Type B pancreatic cell (in vitro differentiated cells): ENCODE results near the gene ERC1. TPM values are rescaled to one million over a fixed set of nuclear protein-coding genes. Genes with fewer than 3 reads are reported as not detected.
A peak's percentile ranks its signal among the peaks of the same experiment; 100 is the strongest.

ENCODE experiments used
- DNase-seq: peaks from one replicate; pipeline ENCODE4 v3.0.0; 2021; ENCODE audit warnings: mixed read lengths; ENCODE audit not compliant: unreplicated experiment; ENCODE audit errors: extremely low spot score
- H3K27ac Mint-ChIP-seq: 2 replicates; pipeline ENCODE4 v1.8.0; 2021; ENCODE audit warnings: mild to moderate bottlenecking, mixed read lengths
- H3K27me3 Mint-ChIP-seq: 2 replicates; pipeline ENCODE4 v1.8.0; 2021; ENCODE audit warnings: mixed read lengths
- H3K36me3 Mint-ChIP-seq: 2 replicates; pipeline ENCODE4 v1.8.0; 2021; ENCODE audit warnings: mixed read lengths
- H3K4me1 Mint-ChIP-seq: one replicate; pipeline ENCODE4 v1.8.0; 2021; ENCODE audit warnings: mixed read lengths; ENCODE audit not compliant: unreplicated experiment
- H3K4me3 Mint-ChIP-seq: 2 replicates; pipeline ENCODE4 v1.8.0; 2021; ENCODE audit warnings: mild to moderate bottlenecking, mixed read lengths
- H3K9me3 Mint-ChIP-seq: 2 replicates; pipeline ENCODE4 v1.8.0; 2021; ENCODE audit warnings: mixed read lengths
- CTCF ChIP-seq: fragments of 200-600 bp; sonication (generic); conservative IDR thresholded peaks from 2 replicates; pipeline ENCODE4 v1.5.0; 2021; ENCODE audit warnings: antibody characterized with exemption, mild to moderate bottlenecking
- total RNA-seq: library from RNA; stranded (reverse); gene quantifications from 2 replicates; pipeline ENCODE4 v1.2.1, GENCODE V29; 2021; ENCODE audit warnings: low replicate concordance

Gene ERC1
- total RNA-seq, 1 donor from 2014 or later: 62.8 TPM

- H3K27me3 Mint-ChIP-seq: no peaks in the 10 kb centered on the region
- H3K4me3 Mint-ChIP-seq: no peak overlapping the region
- no peak for TF ChIP-seq CTCF
- no peak for DNase-seq
- H3K27ac Mint-ChIP-seq: no peak overlapping the region
- no peaks in the 10 kb centered on the region for H3K4me1 Mint-ChIP-seq
- no peaks in the 10 kb centered on the region for H3K9me3 Mint-ChIP-seq
- peaks cover 27% of the 10 kb centered on the region for H3K36me3 Mint-ChIP-seq
Measured at GRCh38 chr12:1436981-1437380, 446.0 kb downstream of the ERC1 start.

- DNase-seq: no peak
- no peaks in the 10 kb centered on the region for H3K27me3 Mint-ChIP-seq
- H3K4me3 Mint-ChIP-seq: no peak overlapping the region
- H3K4me1 Mint-ChIP-seq: peaks cover 9% of the 10 kb centered on the region
- H3K9me3 Mint-ChIP-seq: no peaks in the 10 kb centered on the region
- peaks cover 31% of the 10 kb centered on the region for H3K36me3 Mint-ChIP-seq
- TF ChIP-seq CTCF: no peak
- H3K27ac Mint-ChIP-seq: no peak overlapping the region
Measured at GRCh38 chr12:1439201-1439600, 448.2 kb downstream of the ERC1 start.

- no peak for TF ChIP-seq CTCF
- peaks cover 28% of the 10 kb centered on the region for H3K36me3 Mint-ChIP-seq
- H3K4me1 Mint-ChIP-seq: peaks cover 10% of the 10 kb centered on the region
- no peak overlapping the region for H3K27ac Mint-ChIP-seq
- H3K27me3 Mint-ChIP-seq: no peaks in the 10 kb centered on the region
- no peak for DNase-seq
- no peak overlapping the region for H3K4me3 Mint-ChIP-seq
- H3K9me3 Mint-ChIP-seq: no peaks in the 10 kb centered on the region
Measured at GRCh38 chr12:1439687-1440086, 448.7 kb downstream of the ERC1 start.

- Mint-ChIP-seq H3K27me3 (no peaks in the 10 kb centered on the region), H3K9me3 (no peaks in the 10 kb centered on the region), H3K4me3 (peak overlapping the region; percentile 48), H3K27ac (peak overlapping the region; percentile 87), H3K4me1 (peaks cover 10% of the 10 kb centered on the region), H3K36me3 (peaks cover 37% of the 10 kb centered on the region)
- TF ChIP-seq CTCF: no peak
- no peak for DNase-seq
Measured at GRCh38 chr12:1443421-1444141, 452.6 kb downstream of the ERC1 start.

GRCh38 chr12:1444142-1444516 lies 453.1 kb downstream of the ERC1 start:
- Mint-ChIP-seq H3K27ac (peak overlapping the region; percentile 87), H3K4me1 (peaks cover 10% of the 10 kb centered on the region), H3K4me3 (peak overlapping the region; percentile 48), H3K27me3 (no peaks in the 10 kb centered on the region), H3K9me3 (no peaks in the 10 kb centered on the region), H3K36me3 (peaks cover 41% of the 10 kb centered on the region)
- no peak for DNase-seq
- no peak for TF ChIP-seq CTCF
